Endodermal cell (in vitro differentiated cells): ENCODE results near the gene HDAC4. TPM values are rescaled to one million over a fixed set of nuclear protein-coding genes. Genes with fewer than 3 reads are reported as not detected.
A peak's percentile ranks its signal among the peaks of the same experiment; 100 is the strongest.

Experiments used
- DNase-seq: peaks from one replicate; pipeline ENCODE4 v3.0.0-alpha.2; 2017
- H3K27ac ChIP-seq: 2 replicates; pipeline ENCODE4 v1.5.1; 2013; ENCODE audit warnings: mild to moderate bottlenecking, low read depth, low read length, moderate library complexity
- H3K27me3 ChIP-seq: 2 replicates; pipeline ENCODE4 v1.6.1; 2013; ENCODE audit warnings: mild to moderate bottlenecking, low read length, moderate library complexity; ENCODE audit not compliant: insufficient read depth, control insufficient read depth, poor library complexity, severe bottlenecking
- H3K36me3 ChIP-seq: 2 replicates; pipeline ENCODE4 v1.7.0; 2013; ENCODE audit warnings: mild to moderate bottlenecking, low read length, moderate library complexity; ENCODE audit not compliant: control insufficient read depth, insufficient read depth
- H3K4me1 ChIP-seq: one replicate; pipeline ENCODE4 v1.7.0; 2013; ENCODE audit warnings: low read length; ENCODE audit not compliant: control insufficient read depth, insufficient read depth
- H3K4me3 ChIP-seq: 2 replicates; pipeline ENCODE4 v1.5.1; 2013; ENCODE audit warnings: mild to moderate bottlenecking, low read length, moderate library complexity
- H3K9ac ChIP-seq: 2 replicates; pipeline ENCODE4 v1.6.1; 2013; ENCODE audit warnings: mild to moderate bottlenecking, low read length, moderate library complexity; ENCODE audit not compliant: poor library complexity, severe bottlenecking; ENCODE audit errors: extremely low read depth
- H3K9me3 ChIP-seq: 2 replicates; pipeline ENCODE4 v1.6.1; 2013; ENCODE audit warnings: mild to moderate bottlenecking, low read length, moderate library complexity; ENCODE audit not compliant: control insufficient read depth
- H3K27ac Mint-ChIP-seq: 2 replicates; pipeline ENCODE4 v1.8.0; 2020; ENCODE audit warnings: mixed read lengths
- H3K27me3 Mint-ChIP-seq: 2 replicates; pipeline ENCODE4 v1.8.0; 2021; ENCODE audit warnings: mild to moderate bottlenecking, mixed read lengths; ENCODE audit not compliant: insufficient read depth
- H3K36me3 Mint-ChIP-seq: 2 replicates; pipeline ENCODE4 v1.8.0; 2020; ENCODE audit warnings: low read depth, mixed read lengths
- H3K4me1 Mint-ChIP-seq: 2 replicates; pipeline ENCODE4 v1.8.0; 2020; ENCODE audit warnings: mixed read lengths
- H3K4me3 Mint-ChIP-seq: 2 replicates; pipeline ENCODE4 v1.8.0; 2020; ENCODE audit warnings: mild to moderate bottlenecking, moderate library complexity, mixed read lengths
- H3K9me3 Mint-ChIP-seq: 2 replicates; pipeline ENCODE4 v1.8.0; 2020; ENCODE audit warnings: mild to moderate bottlenecking, mixed read lengths
- WGBS, 2 experiments: methylation state at CpG; one replicate each; pipeline versions ENCODE4 v1.1.5 to v1.1.7; 2013; ENCODE audit warnings: missing lambda C conversion rate in 2 of 2, mixed read lengths in 1 of 2; ENCODE audit not compliant: insufficient coverage in 1 of 2, insufficient read length in 1 of 2; 5-methylcytosine and 5-hydroxymethylcytosine counted together
- total RNA-seq, 2 donors: library from RNA; stranded (reverse); fragmentation: NEBNext Ultra II Directional in 1 of 2; extraction: Animal tissue kit (Norgen Biotek cat#: 25700) in 1 of 2; gene quantifications; 2 replicates in 1 of 2; 3 replicates in 1 of 2; pipeline ENCODE4 v1.2.1, GENCODE V29; 2021
- TF ChIP-seq, protein P1 (sequence below): fragments of 200-600 bp; sonication (generic); conservative IDR thresholded peaks from 2 replicates; pipeline ENCODE4 v1.5.0; 2021; ENCODE audit warnings: antibody characterized with exemption, mild to moderate bottlenecking

HDAC4 gene
- total RNA-seq, 2 donors from 2014 or later, result 45.7 to 51.2 TPM

DNA sequence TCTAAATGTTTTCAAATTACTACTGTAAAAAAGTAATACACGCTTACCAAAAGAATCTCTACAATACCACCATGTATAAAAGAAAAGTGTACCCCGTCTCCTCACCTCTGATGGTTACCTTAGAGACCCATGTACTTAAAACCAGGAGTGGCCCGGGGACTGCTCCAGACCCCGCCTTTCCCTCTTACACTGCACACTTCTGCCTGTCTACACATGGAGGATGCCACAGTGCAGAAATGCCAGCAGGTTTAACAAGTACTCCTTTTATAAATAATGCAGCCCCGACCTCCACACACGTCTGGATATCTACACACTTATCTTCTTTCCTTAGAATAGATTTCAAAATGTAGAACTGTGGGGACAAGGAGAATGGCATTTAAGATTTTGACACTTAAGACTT is 5.3 kb downstream of the HDAC4 start:
- Histone ChIP-seq H3K36me3 (no peaks in the 10 kb centered on the region), H3K27ac (no peak overlapping the region), H3K4me3 (no peak overlapping the region), H3K4me1 (no peaks in the 10 kb centered on the region), H3K9me3 (no peaks in the 10 kb centered on the region), H3K27me3 (no peaks in the 10 kb centered on the region), H3K9ac (no peak overlapping the region)
- WGBS, 2 experiments, result 83 to 100% methylated on average over 3 to 6 of the region's 6 CpGs
- H3K9me3 Mint-ChIP-seq, result no peaks in the 10 kb centered on the region
- H3K27me3 Mint-ChIP-seq, result no peaks in the 10 kb centered on the region
- TF ChIP-seq, protein P1, sequence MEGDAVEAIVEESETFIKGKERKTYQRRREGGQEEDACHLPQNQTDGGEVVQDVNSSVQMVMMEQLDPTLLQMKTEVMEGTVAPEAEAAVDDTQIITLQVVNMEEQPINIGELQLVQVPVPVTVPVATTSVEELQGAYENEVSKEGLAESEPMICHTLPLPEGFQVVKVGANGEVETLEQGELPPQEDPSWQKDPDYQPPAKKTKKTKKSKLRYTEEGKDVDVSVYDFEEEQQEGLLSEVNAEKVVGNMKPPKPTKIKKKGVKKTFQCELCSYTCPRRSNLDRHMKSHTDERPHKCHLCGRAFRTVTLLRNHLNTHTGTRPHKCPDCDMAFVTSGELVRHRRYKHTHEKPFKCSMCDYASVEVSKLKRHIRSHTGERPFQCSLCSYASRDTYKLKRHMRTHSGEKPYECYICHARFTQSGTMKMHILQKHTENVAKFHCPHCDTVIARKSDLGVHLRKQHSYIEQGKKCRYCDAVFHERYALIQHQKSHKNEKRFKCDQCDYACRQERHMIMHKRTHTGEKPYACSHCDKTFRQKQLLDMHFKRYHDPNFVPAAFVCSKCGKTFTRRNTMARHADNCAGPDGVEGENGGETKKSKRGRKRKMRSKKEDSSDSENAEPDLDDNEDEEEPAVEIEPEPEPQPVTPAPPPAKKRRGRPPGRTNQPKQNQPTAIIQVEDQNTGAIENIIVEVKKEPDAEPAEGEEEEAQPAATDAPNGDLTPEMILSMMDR, result no peak
- no peak overlapping the region for H3K27ac Mint-ChIP-seq
- peaks cover 7% of the 10 kb centered on the region for H3K4me1 Mint-ChIP-seq
- peak; percentile 10 for DNase-seq
- no peak overlapping the region for H3K4me3 Mint-ChIP-seq
- no peaks in the 10 kb centered on the region for H3K36me3 Mint-ChIP-seq

DNA sequence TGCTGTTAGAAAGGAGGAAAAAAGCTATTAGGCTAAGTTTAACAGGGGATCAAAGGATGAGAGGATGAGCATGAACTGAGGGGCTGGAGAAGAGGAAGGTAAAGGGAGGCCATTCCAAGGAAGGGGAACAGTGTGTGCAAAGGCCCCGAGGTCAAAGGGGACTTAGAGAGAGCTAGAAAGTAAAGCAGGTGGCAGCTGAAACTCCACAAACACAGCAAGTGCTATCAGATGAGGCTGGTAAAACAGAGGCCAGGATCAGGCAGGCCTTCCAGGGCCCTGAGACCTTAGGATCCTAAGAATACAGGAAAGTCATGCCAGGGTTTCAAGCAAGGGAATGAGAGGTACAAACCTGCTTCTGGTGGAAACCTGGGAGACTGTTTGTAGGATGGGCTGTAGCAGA is 5.8 kb downstream of the HDAC4 start:
- Mint-ChIP-seq H3K9me3 (no peaks in the 10 kb centered on the region), H3K4me3 (no peak overlapping the region)

DNA sequence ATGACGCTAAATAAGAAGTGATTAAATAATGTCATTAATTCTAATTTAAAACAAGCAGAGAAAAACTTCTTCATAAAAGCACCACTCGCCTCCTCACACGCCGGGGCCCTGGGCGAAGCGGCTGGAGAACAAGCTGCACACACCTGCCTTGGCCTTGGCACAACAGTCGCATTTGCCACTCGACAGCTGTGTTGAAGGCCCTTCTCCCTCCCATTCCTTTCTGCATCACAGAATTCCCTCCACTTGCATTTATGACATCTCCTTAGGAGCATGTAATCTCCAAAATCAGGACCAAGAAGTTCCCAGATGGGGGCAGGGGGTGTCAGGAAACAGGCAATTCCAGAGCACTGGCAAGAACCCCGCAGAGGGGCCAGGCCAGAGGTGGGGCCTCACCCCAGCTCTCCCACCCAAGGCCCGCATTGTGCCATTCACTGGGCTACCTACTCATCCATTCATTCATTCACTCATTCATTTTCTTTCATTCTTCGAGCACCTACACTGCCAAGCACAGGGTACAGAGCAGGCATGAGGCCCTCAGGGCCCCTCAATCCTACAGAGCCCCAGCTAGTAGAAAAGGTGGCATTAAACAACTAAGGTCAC is 6.4 kb downstream of the HDAC4 start:
- no peak overlapping the region for H3K27ac Mint-ChIP-seq
- 93 to 98% methylated on average over 7 to 10 of the region's 11 CpGs for WGBS, 2 experiments
- H3K9me3 Mint-ChIP-seq, result no peaks in the 10 kb centered on the region
- Histone ChIP-seq H3K9ac (no peak overlapping the region), H3K36me3 (peaks cover 4% of the 10 kb centered on the region), H3K4me1 (no peaks in the 10 kb centered on the region), H3K27me3 (no peaks in the 10 kb centered on the region), H3K4me3 (no peak overlapping the region), H3K27ac (no peak overlapping the region), H3K9me3 (no peaks in the 10 kb centered on the region)
- TF ChIP-seq, protein P1, result no peak
- H3K4me1 Mint-ChIP-seq, result peaks cover 5% of the 10 kb centered on the region
- H3K4me3 Mint-ChIP-seq, result no peak overlapping the region
- H3K27me3 Mint-ChIP-seq, result no peaks in the 10 kb centered on the region
- DNase-seq, result peak; percentile 28
- peaks cover 8% of the 10 kb centered on the region for H3K36me3 Mint-ChIP-seq

More for the DNA sequence above, 5.8 kb downstream of the HDAC4 start:
- Histone ChIP-seq H3K4me1 (no peaks in the 10 kb centered on the region), H3K9ac (no peak overlapping the region), H3K9me3 (no peaks in the 10 kb centered on the region), H3K4me3 (no peak overlapping the region), H3K27me3 (no peaks in the 10 kb centered on the region), H3K36me3 (peaks cover under 1% of the 10 kb centered on the region), H3K27ac (no peak overlapping the region)
- TF ChIP-seq, protein P1, result no peak
- peaks cover 7% of the 10 kb centered on the region for H3K4me1 Mint-ChIP-seq
- no peaks in the 10 kb centered on the region for H3K27me3 Mint-ChIP-seq
- 92 to 93% methylated on average over 1 of the region's 1 CpG for WGBS, 2 experiments
- DNase-seq, result peak; percentile 17
- H3K36me3 Mint-ChIP-seq, result peaks cover 4% of the 10 kb centered on the region
- H3K27ac Mint-ChIP-seq, result no peak overlapping the region
